NT2/D1 (cell line): ENCODE data around the gene TESMIN.

Source experiments
- DNase-seq: peaks from one replicate; pipeline ENCODE4 v3.0.0-alpha.2; 2011; ENCODE audit warnings: low read depth, low spot score
- H3K27me3 ChIP-seq: 2 replicates; pipeline ENCODE4 v1.6.0; 2011; ENCODE audit warnings: mild to moderate bottlenecking; ENCODE audit not compliant: insufficient read length, insufficient read depth
- H3K36me3 ChIP-seq: 2 replicates; pipeline ENCODE4 v1.6.1; 2011; ENCODE audit warnings: mild to moderate bottlenecking, low read length, mixed read lengths; ENCODE audit not compliant: insufficient read depth, insufficient read length
- H3K4me1 ChIP-seq: 2 replicates; pipeline ENCODE4 v1.5.1; 2011; ENCODE audit not compliant: insufficient read depth, insufficient read length
- H3K4me3 ChIP-seq: 2 replicates; pipeline ENCODE4 v1.5.1; 2011; ENCODE audit warnings: low read depth; ENCODE audit not compliant: insufficient read length
- H3K9ac ChIP-seq: 2 replicates; pipeline ENCODE4 v1.6.0; 2011; ENCODE audit warnings: low read depth; ENCODE audit not compliant: insufficient read length
- H3K9me3 ChIP-seq: 2 replicates; pipeline ENCODE4 v1.5.1; 2011; ENCODE audit warnings: mild to moderate bottlenecking, low read length; ENCODE audit not compliant: insufficient read depth
- SUZ12 ChIP-seq: IDR thresholded peaks from 2 replicates; pipeline ENCODE4 v1.6.1; 2011; ENCODE audit not compliant: insufficient read length, insufficient read depth; ENCODE audit errors: extremely low read depth
- YY1 ChIP-seq: IDR thresholded peaks from 2 replicates; pipeline ENCODE4 v1.6.1; 2011; ENCODE audit not compliant: insufficient read length, insufficient read depth
- ZNF274 ChIP-seq: IDR thresholded peaks from 2 replicates; pipeline ENCODE4 v1.6.1; 2011; ENCODE audit warnings: mild to moderate bottlenecking, low read depth, low read length

TESMIN gene

GRCh38 chr11:68727783-68728182, 23.5 kb downstream of the TESMIN start:
- Histone ChIP-seq H3K4me1 (no peaks in the 10 kb centered on the region), H3K4me3 (no peak overlapping the region), H3K36me3 (no peaks in the 10 kb centered on the region), H3K27me3 (no peaks in the 10 kb centered on the region), H3K9ac (no peak overlapping the region), H3K9me3 (no peaks in the 10 kb centered on the region)
- no peak for DNase-seq
- no peak for TF ChIP-seq ZNF274

- H3K9me3 ChIP-seq: 0 out of 2 replicates have a peak, but pooled peaks cover 13% of the 10 kb centered on the region
- no peaks in the 10 kb centered on the region for H3K4me1 ChIP-seq
- H3K9ac ChIP-seq: no peak overlapping the region
- no peaks in the 10 kb centered on the region for H3K27me3 ChIP-seq
- no peak for DNase-seq
- TF ChIP-seq ZNF274 (no peak), YY1 (no peak), SUZ12 (no peak)
- no peaks in the 10 kb centered on the region for H3K36me3 ChIP-seq
- H3K4me3 ChIP-seq: no peak overlapping the region
These were observed 27.0 kb downstream of the TESMIN start for GRCh38 chr11:68724293-68724692.

- no peak overlapping the region for H3K9ac ChIP-seq
- H3K4me1 ChIP-seq: no peaks in the 10 kb centered on the region
- H3K27me3 ChIP-seq: no peaks in the 10 kb centered on the region
- no peak overlapping the region for H3K4me3 ChIP-seq
- DNase-seq: no peak
- no peaks in the 10 kb centered on the region for H3K36me3 ChIP-seq
- H3K9me3 ChIP-seq: peaks cover 20% of the 10 kb centered on the region; the same call in 1 of the 2 replicates
- TF ChIP-seq ZNF274 (no peak), SUZ12 (no peak), YY1 (no peak)
These were observed 29.2 kb downstream of the TESMIN start for GRCh38 chr11:68722143-68722542.

- Histone ChIP-seq H3K27me3 (no peaks in the 10 kb centered on the region), H3K4me1 (no peaks in the 10 kb centered on the region), H3K9me3 (peaks cover 27% of the 10 kb centered on the region; the same call in 1 of the 2 replicates), H3K9ac (no peak overlapping the region), H3K36me3 (no peaks in the 10 kb centered on the region), H3K4me3 (no peak overlapping the region)
- TF ChIP-seq YY1 (no peak), SUZ12 (no peak), ZNF274 (no peak)
- no peak for DNase-seq
These were observed 30.2 kb downstream of the TESMIN start for GRCh38 chr11:68721075-68721474.

GRCh38 chr11:68715456-68716122, 35.7 kb downstream of the TESMIN start:
- no peak overlapping the region for H3K9ac ChIP-seq
- TF ChIP-seq YY1 (no peak), ZNF274 (no peak), SUZ12 (no peak)
- H3K4me1 ChIP-seq: peaks cover 4% of the 10 kb centered on the region
- H3K36me3 ChIP-seq: no peaks in the 10 kb centered on the region
- H3K9me3 ChIP-seq: peaks cover 25% of the 10 kb centered on the region; the same call in 1 of the 2 replicates
- no peaks in the 10 kb centered on the region for H3K27me3 ChIP-seq
- DNase-seq: no peak
- H3K4me3 ChIP-seq: no peak overlapping the region

GRCh38 chr11:68714060-68714856, 37.1 kb downstream of the TESMIN start:
- Histone ChIP-seq H3K27me3 (no peaks in the 10 kb centered on the region), H3K4me3 (no peak overlapping the region), H3K9me3 (peaks cover 14% of the 10 kb centered on the region; the same call in 1 of the 2 replicates), H3K36me3 (no peaks in the 10 kb centered on the region), H3K9ac (no peak overlapping the region), H3K4me1 (peaks cover 4% of the 10 kb centered on the region)
- TF ChIP-seq ZNF274: no peak
- no peak for TF ChIP-seq YY1
- no peak for TF ChIP-seq SUZ12
- DNase-seq: no peak

GRCh38 chr11:68711114-68711513, 40.2 kb downstream of the TESMIN start:
- TF ChIP-seq ZNF274 (no peak), SUZ12 (no peak), YY1 (no peak)
- H3K4me1 ChIP-seq: peaks cover 4% of the 10 kb centered on the region
- H3K4me3 ChIP-seq: no peak overlapping the region
- H3K9me3 ChIP-seq: no peaks in the 10 kb centered on the region
- H3K9ac ChIP-seq: no peak overlapping the region
- no peaks in the 10 kb centered on the region for H3K27me3 ChIP-seq
- no peak for DNase-seq
- no peaks in the 10 kb centered on the region for H3K36me3 ChIP-seq
